Upper lobe of right lung (tissue), 1 donor: ENCODE data around the gene ADPRHL1. TPM values are rescaled to one million over a fixed set of nuclear protein-coding genes. Genes with fewer than 3 reads are reported as not detected.

Experiments
- ATAC-seq: fragments of 200-7000 bp; cut with Tn5 transposase; one replicate; pipeline ENCODE4 v1.9.1; 2020; ENCODE audit warnings: mild to moderate bottlenecking, moderate library complexity
- DNase-seq: peaks from one replicate; pipeline ENCODE4 v3.0.0-alpha.2; 2020
- H3K27ac ChIP-seq: fragments of 200-600 bp; one replicate; pipeline ENCODE4 v1.8.0; 2022
- H3K27me3 ChIP-seq: fragments of 200-600 bp; one replicate; pipeline ENCODE4 v1.8.0; 2022; ENCODE audit warnings: mild to moderate bottlenecking
- H3K36me3 ChIP-seq: fragments of 200-600 bp; one replicate; pipeline ENCODE4 v1.8.0; 2022
- H3K4me1 ChIP-seq: fragments of 200-600 bp; one replicate; pipeline ENCODE4 v1.8.0; 2022
- H3K4me3 ChIP-seq: fragments of 200-600 bp; one replicate; pipeline ENCODE4 v1.8.0; 2022; ENCODE audit warnings: mild to moderate bottlenecking
- H3K9me3 ChIP-seq: fragments of 200-600 bp; one replicate; pipeline ENCODE4 v1.8.0; 2022
- intact Hi-C: fragments of 100-400 bp; cut with DNase I; formaldehyde crosslinking; loops from one replicate; pipeline ENCODE4 v1.11.0; 2022
- total RNA-seq: library from RNA; stranded (reverse); fragmentation: NEBNext Ultra II Directional; extraction: Animal tissue kit (Norgen Biotek cat#: 25700); gene quantifications from one replicate; pipeline ENCODE4 v1.2.1, GENCODE V29; 2021
- TF ChIP-seq, protein P1 (sequence below): fragments of 200-600 bp; IDR thresholded peaks from one replicate; pipeline ENCODE4 v1.8.0; 2022; ENCODE audit warnings: antibody characterized with exemption
- donor health status: DM: no; HTN: yes; CAD: no; lungs with severe emphysema.

Gene ADPRHL1
- total RNA-seq, 1 donor from 2014 or later, result 1.9 TPM

DNA sequence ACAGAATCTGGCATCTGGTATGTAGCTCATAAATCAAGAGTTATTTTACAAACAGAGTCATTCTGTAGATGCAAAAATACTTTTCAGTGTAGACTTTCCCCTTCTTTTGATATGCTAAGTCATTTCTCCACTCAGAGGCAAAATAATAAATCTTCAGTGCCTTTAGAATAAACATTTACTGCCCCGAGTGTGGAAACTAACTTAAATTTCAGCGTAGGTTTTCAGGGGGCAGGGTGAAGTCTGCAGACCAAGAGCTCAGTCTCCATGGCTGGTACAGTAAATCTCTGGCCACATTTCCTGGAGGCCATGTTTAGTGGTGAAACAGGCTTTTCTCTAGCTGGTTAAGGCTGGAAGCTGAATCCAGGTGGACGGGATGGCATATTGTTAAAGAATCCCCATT, 13.1 kb upstream of the ADPRHL1 start:
- no peak for DNase-seq
- H3K4me3 ChIP-seq, result no peak overlapping the region
- H3K36me3 ChIP-seq, result peaks cover 17% of the 10 kb centered on the region
- H3K27me3 ChIP-seq, result no peaks in the 10 kb centered on the region
- no peaks in the 10 kb centered on the region for H3K4me1 ChIP-seq
- H3K9me3 ChIP-seq, result no peaks in the 10 kb centered on the region
- no peak for ATAC-seq
- TF ChIP-seq, protein P1, sequence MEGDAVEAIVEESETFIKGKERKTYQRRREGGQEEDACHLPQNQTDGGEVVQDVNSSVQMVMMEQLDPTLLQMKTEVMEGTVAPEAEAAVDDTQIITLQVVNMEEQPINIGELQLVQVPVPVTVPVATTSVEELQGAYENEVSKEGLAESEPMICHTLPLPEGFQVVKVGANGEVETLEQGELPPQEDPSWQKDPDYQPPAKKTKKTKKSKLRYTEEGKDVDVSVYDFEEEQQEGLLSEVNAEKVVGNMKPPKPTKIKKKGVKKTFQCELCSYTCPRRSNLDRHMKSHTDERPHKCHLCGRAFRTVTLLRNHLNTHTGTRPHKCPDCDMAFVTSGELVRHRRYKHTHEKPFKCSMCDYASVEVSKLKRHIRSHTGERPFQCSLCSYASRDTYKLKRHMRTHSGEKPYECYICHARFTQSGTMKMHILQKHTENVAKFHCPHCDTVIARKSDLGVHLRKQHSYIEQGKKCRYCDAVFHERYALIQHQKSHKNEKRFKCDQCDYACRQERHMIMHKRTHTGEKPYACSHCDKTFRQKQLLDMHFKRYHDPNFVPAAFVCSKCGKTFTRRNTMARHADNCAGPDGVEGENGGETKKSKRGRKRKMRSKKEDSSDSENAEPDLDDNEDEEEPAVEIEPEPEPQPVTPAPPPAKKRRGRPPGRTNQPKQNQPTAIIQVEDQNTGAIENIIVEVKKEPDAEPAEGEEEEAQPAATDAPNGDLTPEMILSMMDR, result no peak
- intact Hi-C loops, result no loop called here
- no peak overlapping the region for H3K27ac ChIP-seq

DNA sequence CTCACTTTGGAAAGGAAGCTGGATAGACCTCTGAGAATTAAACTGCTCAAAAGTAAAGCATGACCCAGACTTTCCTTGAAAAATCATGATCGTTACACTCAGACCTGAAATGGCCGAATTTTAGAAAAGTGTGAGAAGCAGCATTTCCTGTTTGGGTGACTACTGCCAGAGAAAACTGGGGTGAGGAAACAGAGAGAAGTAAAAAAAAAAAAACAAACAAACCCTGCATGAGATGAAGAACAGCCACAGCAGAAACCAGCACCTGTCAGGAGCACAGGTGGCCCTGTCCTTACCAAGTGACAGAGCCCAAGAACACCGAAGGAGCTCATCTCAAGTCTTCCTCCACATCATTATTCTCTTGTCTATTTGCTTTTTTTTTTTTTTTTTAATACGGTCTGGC, 12.0 kb upstream of the ADPRHL1 start:
- intact Hi-C loops, result no loop called here
- no peak for ATAC-seq
- Histone ChIP-seq H3K36me3 (peaks cover 26% of the 10 kb centered on the region), H3K4me1 (peaks cover 2% of the 10 kb centered on the region), H3K4me3 (no peak overlapping the region), H3K9me3 (no peaks in the 10 kb centered on the region), H3K27me3 (no peaks in the 10 kb centered on the region), H3K27ac (no peak overlapping the region)
- TF ChIP-seq, protein P1, result no peak
- no peak for DNase-seq

DNA sequence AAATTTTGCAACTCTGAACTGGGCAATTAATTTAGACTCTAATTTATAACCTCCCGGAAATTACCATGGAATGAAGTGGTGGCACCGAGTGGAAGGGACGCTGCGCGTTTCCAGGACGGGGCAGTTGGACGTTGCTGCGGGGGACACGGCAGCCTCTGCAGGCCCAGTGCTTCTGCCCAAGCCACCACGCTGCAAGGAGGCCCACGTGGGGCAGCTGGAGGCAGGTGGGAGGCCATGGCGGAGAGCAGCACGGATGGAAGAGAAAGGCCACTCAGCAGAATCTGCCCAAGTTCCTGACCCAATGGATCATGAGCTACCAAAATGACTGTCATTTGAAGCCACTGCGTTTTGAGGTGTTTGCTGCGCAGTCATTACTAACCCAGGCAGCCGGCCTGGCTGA, 11.2 kb upstream of the ADPRHL1 start:
- Histone ChIP-seq H3K4me1 (peaks cover 3% of the 10 kb centered on the region), H3K27me3 (no peaks in the 10 kb centered on the region), H3K36me3 (peaks cover 34% of the 10 kb centered on the region), H3K27ac (no peak overlapping the region), H3K9me3 (no peaks in the 10 kb centered on the region), H3K4me3 (no peak overlapping the region)
- ATAC-seq (no peak), DNase-seq (no peak)
- TF ChIP-seq, protein P1, result no peak
- intact Hi-C loops, result no loop called here

DNA sequence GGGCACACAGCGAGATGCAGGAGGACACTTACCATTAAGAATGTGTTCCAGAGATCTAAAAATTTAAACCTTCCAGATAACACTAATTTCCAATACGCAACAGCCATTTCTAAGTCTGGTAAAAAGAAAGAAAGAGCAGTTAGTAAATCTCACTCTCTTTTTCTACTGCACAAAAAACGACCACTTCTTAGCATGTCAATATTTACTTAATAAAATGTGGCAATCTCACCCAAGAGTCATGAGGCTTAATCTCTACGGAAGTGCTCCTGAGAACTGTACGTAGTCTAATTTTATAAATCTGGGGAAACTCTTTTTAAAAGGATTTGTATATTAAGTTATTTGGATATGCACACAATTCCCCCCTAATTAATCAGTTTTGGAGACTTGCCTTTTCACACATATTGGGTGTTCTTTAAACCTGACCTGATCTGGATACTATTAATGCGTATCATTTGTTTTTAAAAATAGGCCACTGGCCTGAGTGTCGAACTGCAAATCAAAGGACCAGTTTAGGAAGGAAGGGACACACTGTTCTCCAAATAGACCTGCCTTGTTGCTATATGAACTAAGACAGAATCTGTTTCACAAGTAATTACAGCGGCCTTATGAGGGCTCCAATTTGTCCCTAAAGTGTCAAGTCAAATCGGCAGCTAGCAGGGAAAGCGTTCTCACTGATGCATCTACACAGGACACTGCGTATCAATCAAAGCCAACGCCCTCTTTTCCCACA, 7.9 kb upstream of the ADPRHL1 start:
- H3K36me3 ChIP-seq, result peaks cover 52% of the 10 kb centered on the region
- H3K27ac ChIP-seq, result peak overlapping the region; percentile 76
- no peaks in the 10 kb centered on the region for H3K9me3 ChIP-seq
- TF ChIP-seq, protein P1, result no peak
- no peaks in the 10 kb centered on the region for H3K27me3 ChIP-seq
- intact Hi-C loops, result no loop called here
- no peak for DNase-seq
- peak; percentile 71 for ATAC-seq
- H3K4me3 ChIP-seq, result no peak overlapping the region
- peaks cover 3% of the 10 kb centered on the region for H3K4me1 ChIP-seq

DNA sequence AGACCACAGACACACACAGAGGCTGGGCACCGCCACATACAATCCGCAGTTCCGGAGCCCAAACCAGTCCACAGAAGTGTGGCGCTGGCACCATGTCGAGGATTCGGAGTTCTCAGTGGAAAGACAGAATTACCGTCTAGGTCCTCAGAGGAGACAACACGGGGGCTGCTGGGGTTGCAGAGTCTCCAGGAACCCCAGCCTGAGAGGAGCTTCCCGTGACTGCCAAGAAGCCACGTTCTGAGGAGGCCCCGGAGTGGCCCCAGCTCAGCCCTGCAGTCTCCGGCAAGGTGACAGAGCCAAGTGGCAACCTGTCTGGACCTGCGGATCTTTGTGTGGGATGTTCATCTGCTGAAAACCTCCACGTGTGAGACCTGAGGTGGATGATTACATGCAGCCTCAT, 7.3 kb upstream of the ADPRHL1 start:
- Histone ChIP-seq H3K27ac (peak overlapping the region; percentile 76), H3K4me3 (no peak overlapping the region), H3K4me1 (peaks cover 3% of the 10 kb centered on the region), H3K36me3 (peaks cover 57% of the 10 kb centered on the region), H3K27me3 (no peaks in the 10 kb centered on the region), H3K9me3 (no peaks in the 10 kb centered on the region)
- DNase-seq, result peak; percentile 61
- intact Hi-C loops, result no loop called here
- peak; percentile 41 for ATAC-seq
- TF ChIP-seq, protein P1, result no peak
